PFSK-1 (cell line): Measurements from ENCODE around the gene TIMMDC1.

Experiments used
- POLR2AphosphoS5 ChIP-seq: IDR thresholded peaks from 2 replicates; pipeline ENCODE4 v1.6.1; 2012; ENCODE audit warnings: low read depth, mild to moderate bottlenecking, control low read depth, low read length, moderate library complexity
- SIN3A ChIP-seq: IDR thresholded peaks from 2 replicates; pipeline ENCODE4 v1.6.1; 2012; ENCODE audit warnings: mild to moderate bottlenecking, low read length, moderate library complexity, borderline replicate concordance; ENCODE audit not compliant: insufficient read depth
- TF ChIP-seq, protein P1 (sequence below), 2 experiments: IDR thresholded peaks; 2 replicates each; pipeline versions ENCODE4 v1.6.1 to v1.8.0; 2011 to 2012; ENCODE audit warnings: low read depth in 2 of 2, low read length in 2 of 2, control low read depth in 1 of 2, inconsistent platforms in 1 of 2, mild to moderate bottlenecking in 1 of 2, moderate library complexity in 1 of 2; ENCODE audit not compliant: insufficient read depth in 1 of 2

DNA sequence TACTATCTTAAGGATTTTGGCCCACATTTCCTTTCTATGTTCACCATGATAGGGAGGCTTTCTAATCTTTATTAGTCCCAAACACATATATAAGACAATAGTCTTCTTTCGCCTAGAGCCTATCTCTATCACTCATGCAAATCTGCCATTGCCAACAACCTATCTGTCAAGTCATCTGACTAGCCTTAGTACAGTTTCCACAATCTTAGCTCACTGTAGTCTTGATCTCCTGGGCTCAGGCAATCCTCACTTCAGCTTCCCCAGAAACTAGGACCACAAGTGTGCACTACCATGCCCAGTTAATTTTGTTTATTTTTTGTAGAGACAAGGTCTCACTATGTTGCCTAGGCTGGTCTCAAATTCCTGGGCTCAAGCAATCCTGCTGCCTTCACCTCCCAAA, 41.9 kb upstream of the TIMMDC1 start:
- TF ChIP-seq POLR2AphosphoS5 (no peak), SIN3A (no peak)
- TF ChIP-seq, protein P1, sequence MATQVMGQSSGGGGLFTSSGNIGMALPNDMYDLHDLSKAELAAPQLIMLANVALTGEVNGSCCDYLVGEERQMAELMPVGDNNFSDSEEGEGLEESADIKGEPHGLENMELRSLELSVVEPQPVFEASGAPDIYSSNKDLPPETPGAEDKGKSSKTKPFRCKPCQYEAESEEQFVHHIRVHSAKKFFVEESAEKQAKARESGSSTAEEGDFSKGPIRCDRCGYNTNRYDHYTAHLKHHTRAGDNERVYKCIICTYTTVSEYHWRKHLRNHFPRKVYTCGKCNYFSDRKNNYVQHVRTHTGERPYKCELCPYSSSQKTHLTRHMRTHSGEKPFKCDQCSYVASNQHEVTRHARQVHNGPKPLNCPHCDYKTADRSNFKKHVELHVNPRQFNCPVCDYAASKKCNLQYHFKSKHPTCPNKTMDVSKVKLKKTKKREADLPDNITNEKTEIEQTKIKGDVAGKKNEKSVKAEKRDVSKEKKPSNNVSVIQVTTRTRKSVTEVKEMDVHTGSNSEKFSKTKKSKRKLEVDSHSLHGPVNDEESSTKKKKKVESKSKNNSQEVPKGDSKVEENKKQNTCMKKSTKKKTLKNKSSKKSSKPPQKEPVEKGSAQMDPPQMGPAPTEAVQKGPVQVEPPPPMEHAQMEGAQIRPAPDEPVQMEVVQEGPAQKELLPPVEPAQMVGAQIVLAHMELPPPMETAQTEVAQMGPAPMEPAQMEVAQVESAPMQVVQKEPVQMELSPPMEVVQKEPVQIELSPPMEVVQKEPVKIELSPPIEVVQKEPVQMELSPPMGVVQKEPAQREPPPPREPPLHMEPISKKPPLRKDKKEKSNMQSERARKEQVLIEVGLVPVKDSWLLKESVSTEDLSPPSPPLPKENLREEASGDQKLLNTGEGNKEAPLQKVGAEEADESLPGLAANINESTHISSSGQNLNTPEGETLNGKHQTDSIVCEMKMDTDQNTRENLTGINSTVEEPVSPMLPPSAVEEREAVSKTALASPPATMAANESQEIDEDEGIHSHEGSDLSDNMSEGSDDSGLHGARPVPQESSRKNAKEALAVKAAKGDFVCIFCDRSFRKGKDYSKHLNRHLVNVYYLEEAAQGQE (IDR thresholded peaks at IDR 0.05; ENCODE audit: insufficient read depth in 1 of 2, low read depth in 2 of 2, low read length in 2 of 2): no peak
